T follicular helper cell (primary cell): ENCODE data around the gene TMEM161A.
"Not testable (repeated sequence)": the region's sequence is repeated elsewhere in the genome, so short reads cannot be mapped to it uniquely, and the experiment has no call there.

Experiments used
- DNase-seq: peaks from one replicate; pipeline ENCODE4 v3.0.0-alpha.2; 2020; ENCODE audit warnings: low read depth

The TMEM161A gene

GRCh38 chr19:19121371-19121770 is 16.9 kb downstream of the TMEM161A start:
- no peak for DNase-seq

- no peak for DNase-seq
These were observed 17.7 kb downstream of the TMEM161A start for GRCh38 chr19:19120308-19121231.

GRCh38 chr19:19119325-19120237 is 18.7 kb downstream of the TMEM161A start:
- no peak for DNase-seq

- DNase-seq = peak; percentile 15
These were observed 22.3 kb downstream of the TMEM161A start for GRCh38 chr19:19115954-19116353.

- no peak for DNase-seq
These were observed 25.1 kb downstream of the TMEM161A start for GRCh38 chr19:19113040-19113626.

- no peak for DNase-seq
These were observed 26.2 kb downstream of the TMEM161A start for GRCh38 chr19:19111967-19112580.

GRCh38 chr19:19111136-19111835 is 27.0 kb downstream of the TMEM161A start:
- no peak for DNase-seq

GRCh38 chr19:19110410-19111135 is 27.7 kb downstream of the TMEM161A start:
- DNase-seq = no peak

- no peak for DNase-seq
These were observed 28.7 kb downstream of the TMEM161A start for GRCh38 chr19:19109601-19110000.

- DNase-seq = no peak
These were observed 30.6 kb downstream of the TMEM161A start for GRCh38 chr19:19107654-19108053.

GRCh38 chr19:19106938-19107337 is 31.3 kb downstream of the TMEM161A start:
- DNase-seq = not testable (repeated sequence)

GRCh38 chr19:19106056-19106551 is 32.2 kb downstream of the TMEM161A start:
- no peak for DNase-seq

GRCh38 chr19:19105365-19106055 is 32.8 kb downstream of the TMEM161A start:
- DNase-seq = no peak

- no peak for DNase-seq
These were observed 35.1 kb downstream of the TMEM161A start for GRCh38 chr19:19103167-19103566.

GRCh38 chr19:19102566-19102965 is 35.7 kb downstream of the TMEM161A start:
- DNase-seq = not testable (repeated sequence)

- no peak for DNase-seq
These were observed 36.7 kb downstream of the TMEM161A start for GRCh38 chr19:19101540-19101939.

- no peak for DNase-seq
These were observed 39.3 kb downstream of the TMEM161A start for GRCh38 chr19:19098703-19099632.

GRCh38 chr19:19098084-19098702 is 40.1 kb downstream of the TMEM161A start:
- DNase-seq = no peak
